Upper lobe of right lung (tissue), 1 donor: Measurements from ENCODE around the gene EIF4A3. TPM values are rescaled to one million over a fixed set of nuclear protein-coding genes. Genes with fewer than 3 reads are reported as not detected.

Experiments used
- ATAC-seq: fragments of 200-7000 bp; cut with Tn5 transposase; one replicate; pipeline ENCODE4 v1.9.1; 2020; ENCODE audit warnings: mild to moderate bottlenecking, moderate library complexity
- DNase-seq: peaks from one replicate; pipeline ENCODE4 v3.0.0-alpha.2; 2020
- H3K27ac ChIP-seq: fragments of 200-600 bp; one replicate; pipeline ENCODE4 v1.8.0; 2022
- H3K27me3 ChIP-seq: fragments of 200-600 bp; one replicate; pipeline ENCODE4 v1.8.0; 2022; ENCODE audit warnings: mild to moderate bottlenecking
- H3K36me3 ChIP-seq: fragments of 200-600 bp; one replicate; pipeline ENCODE4 v1.8.0; 2022
- H3K4me1 ChIP-seq: fragments of 200-600 bp; one replicate; pipeline ENCODE4 v1.8.0; 2022
- H3K4me3 ChIP-seq: fragments of 200-600 bp; one replicate; pipeline ENCODE4 v1.8.0; 2022; ENCODE audit warnings: mild to moderate bottlenecking
- H3K9me3 ChIP-seq: fragments of 200-600 bp; one replicate; pipeline ENCODE4 v1.8.0; 2022
- CTCF ChIP-seq: fragments of 200-600 bp; IDR thresholded peaks from one replicate; pipeline ENCODE4 v1.8.0; 2022; ENCODE audit warnings: antibody characterized with exemption
- intact Hi-C: fragments of 100-400 bp; cut with DNase I; formaldehyde crosslinking; loops from one replicate; pipeline ENCODE4 v1.11.0; 2022
- long read RNA-seq: library from polyadenylated mRNA; unstranded; transcript quantifications from one replicate; pipeline ENCODE4 v2.0.0, GENCODE V29; 2021
- total RNA-seq: library from RNA; stranded (reverse); fragmentation: NEBNext Ultra II Directional; extraction: Animal tissue kit (Norgen Biotek cat#: 25700); gene quantifications from one replicate; pipeline ENCODE4 v1.2.1, GENCODE V29; 2021
- donor health status: DM: no; HTN: yes; CAD: no; lungs with severe emphysema.

Gene EIF4A3
- 56.0 TPM for total RNA-seq
- long read RNA-seq, transcript EIF4A3-201 (12 exons, 1,734 nt) = major isoform, 90 of 95 reads
- long read RNA-seq, partial matches to known transcripts = 0 of 95 reads
- long read RNA-seq, other reads (novel, unspliced or antisense) = 3 of 95 reads

- peak within 1 kb of the TSS; percentile 78 for H3K4me3 ChIP-seq
- H3K4me1 ChIP-seq = peaks cover 26% of the 10 kb centered on the region
- no peak for TF ChIP-seq CTCF
- ATAC-seq = peak; percentile 98
- peaks cover 20% of the 10 kb centered on the region for H3K36me3 ChIP-seq
- DNase-seq = peak; percentile 99
- peak within 1 kb of the TSS; percentile 96 for H3K27ac ChIP-seq
- H3K9me3 ChIP-seq = no peaks in the 10 kb centered on the region
- H3K27me3 ChIP-seq = no peaks in the 10 kb centered on the region
- intact Hi-C loops = no loop called here
Observed at GRCh38 chr17:80147035-80147822, at the start of gene EIF4A3. EIF4A3 (minus strand) TSS chr17:80147128; CDS start chr17:80146961, 167 bp downstream.

GRCh38 chr17:80196652-80197051, 49.7 kb upstream of the EIF4A3 start:
- Histone ChIP-seq H3K36me3 (no peaks in the 10 kb centered on the region), H3K27me3 (no peaks in the 10 kb centered on the region), H3K4me3 (no peak overlapping the region), H3K27ac (no peak overlapping the region), H3K4me1 (peaks cover 4% of the 10 kb centered on the region), H3K9me3 (no peaks in the 10 kb centered on the region)
- no peak for ATAC-seq
- DNase-seq = no peak
- intact Hi-C loops = no loop called here
- no peak for TF ChIP-seq CTCF

- DNase-seq = no peak
- intact Hi-C loops = no loop called here
- TF ChIP-seq CTCF = peak; percentile 95
- Histone ChIP-seq H3K4me1 (peaks cover 9% of the 10 kb centered on the region), H3K4me3 (no peak overlapping the region), H3K36me3 (no peaks in the 10 kb centered on the region), H3K9me3 (no peaks in the 10 kb centered on the region), H3K27me3 (no peaks in the 10 kb centered on the region), H3K27ac (no peak overlapping the region)
- peak; percentile 60 for ATAC-seq
Observed at GRCh38 chr17:80195671-80196529, 49.0 kb upstream of the EIF4A3 start.

GRCh38 chr17:80195141-80195540, 48.2 kb upstream of the EIF4A3 start:
- no peak overlapping the region for H3K27ac ChIP-seq
- intact Hi-C loops = no loop called here
- H3K9me3 ChIP-seq = no peaks in the 10 kb centered on the region
- peaks cover 9% of the 10 kb centered on the region for H3K4me1 ChIP-seq
- no peak for ATAC-seq
- TF ChIP-seq CTCF = no peak
- no peaks in the 10 kb centered on the region for H3K27me3 ChIP-seq
- no peak for DNase-seq
- H3K36me3 ChIP-seq = no peaks in the 10 kb centered on the region
- no peak overlapping the region for H3K4me3 ChIP-seq

DNA sequence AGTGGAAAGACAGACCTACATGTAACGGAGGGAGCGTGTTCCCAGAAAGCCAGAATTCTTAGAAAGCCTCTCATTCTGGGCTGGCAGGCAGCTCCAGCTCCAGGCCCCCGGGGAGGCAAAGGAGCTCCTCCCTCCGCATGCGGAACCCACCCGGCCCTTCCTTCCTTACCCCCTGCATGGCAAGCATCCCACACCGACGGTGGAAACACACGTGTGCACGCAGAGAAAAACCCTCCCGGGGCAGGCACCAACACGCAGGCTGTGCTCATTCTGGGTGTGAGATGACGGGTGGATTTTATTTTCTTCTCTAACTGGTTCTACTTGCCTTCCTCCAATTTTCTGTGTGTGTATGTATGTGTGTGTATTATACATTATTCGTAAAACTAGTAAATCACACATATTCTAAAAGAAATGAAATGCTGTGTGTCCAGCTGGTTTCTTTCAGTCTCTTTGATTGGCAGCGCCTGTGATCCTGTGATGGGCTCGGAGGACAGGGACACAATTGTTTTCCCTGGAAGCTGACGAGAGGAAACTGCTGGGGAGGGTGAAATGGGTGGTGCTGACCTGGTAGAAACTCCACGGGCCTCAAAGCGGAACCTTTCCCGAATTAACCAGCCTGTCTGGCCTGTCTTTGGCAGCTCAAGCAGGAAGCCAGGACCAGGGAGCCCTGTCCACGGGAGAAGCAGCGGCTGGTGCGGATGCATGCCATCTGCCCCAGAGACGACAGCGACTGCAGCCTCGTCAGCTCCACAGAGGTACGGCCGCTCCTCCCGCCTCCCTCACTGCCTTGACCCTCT, 45.1 kb upstream of the EIF4A3 start:
- no peak overlapping the region for H3K4me3 ChIP-seq
- DNase-seq (no peak), ATAC-seq (no peak)
- H3K27me3 ChIP-seq = no peaks in the 10 kb centered on the region
- no peak for TF ChIP-seq CTCF
- no peak overlapping the region for H3K27ac ChIP-seq
- intact Hi-C loops = no loop called here
- H3K4me1 ChIP-seq = peaks cover 19% of the 10 kb centered on the region
- H3K9me3 ChIP-seq = no peaks in the 10 kb centered on the region
- no peaks in the 10 kb centered on the region for H3K36me3 ChIP-seq
